NB4 (cell line): ENCODE measurements around the gene SCAF1.

Experiments
- DNase-seq: peaks from one replicate; pipeline ENCODE4 v3.0.0; 2010; ENCODE audit warnings: low read depth
- H3K4me3 ChIP-seq: one replicate; pipeline ENCODE4 v1.5.1; 2011; ENCODE audit warnings: mild to moderate bottlenecking, low read depth, low read length, moderate library complexity
- MYC ChIP-seq: IDR thresholded peaks from 2 replicates; pipeline ENCODE4 v1.6.1; 2011; ENCODE audit warnings: low read depth, low read length
- POLR2A ChIP-seq: IDR thresholded peaks from 2 replicates; pipeline ENCODE4 v1.6.1; 2011; ENCODE audit warnings: mild to moderate bottlenecking; ENCODE audit not compliant: insufficient read length; ENCODE audit errors: extremely low read depth
- TF ChIP-seq, protein P1 (sequence below): IDR thresholded peaks from one replicate; pipeline ENCODE4 v1.5.1; 2012; ENCODE audit warnings: low read depth, low read length
- TF ChIP-seq, protein P2 (sequence below): IDR thresholded peaks from 2 replicates; pipeline ENCODE4 v1.6.1; 2011; ENCODE audit warnings: low read depth, low read length

SCAF1 gene

GRCh38 chr19:49701271-49701786 lies 59.3 kb downstream of the SCAF1 start:
- no peak overlapping the region for H3K4me3 ChIP-seq
- TF ChIP-seq POLR2A, result no peak
- TF ChIP-seq MYC, result no peak
- TF ChIP-seq, protein P1, sequence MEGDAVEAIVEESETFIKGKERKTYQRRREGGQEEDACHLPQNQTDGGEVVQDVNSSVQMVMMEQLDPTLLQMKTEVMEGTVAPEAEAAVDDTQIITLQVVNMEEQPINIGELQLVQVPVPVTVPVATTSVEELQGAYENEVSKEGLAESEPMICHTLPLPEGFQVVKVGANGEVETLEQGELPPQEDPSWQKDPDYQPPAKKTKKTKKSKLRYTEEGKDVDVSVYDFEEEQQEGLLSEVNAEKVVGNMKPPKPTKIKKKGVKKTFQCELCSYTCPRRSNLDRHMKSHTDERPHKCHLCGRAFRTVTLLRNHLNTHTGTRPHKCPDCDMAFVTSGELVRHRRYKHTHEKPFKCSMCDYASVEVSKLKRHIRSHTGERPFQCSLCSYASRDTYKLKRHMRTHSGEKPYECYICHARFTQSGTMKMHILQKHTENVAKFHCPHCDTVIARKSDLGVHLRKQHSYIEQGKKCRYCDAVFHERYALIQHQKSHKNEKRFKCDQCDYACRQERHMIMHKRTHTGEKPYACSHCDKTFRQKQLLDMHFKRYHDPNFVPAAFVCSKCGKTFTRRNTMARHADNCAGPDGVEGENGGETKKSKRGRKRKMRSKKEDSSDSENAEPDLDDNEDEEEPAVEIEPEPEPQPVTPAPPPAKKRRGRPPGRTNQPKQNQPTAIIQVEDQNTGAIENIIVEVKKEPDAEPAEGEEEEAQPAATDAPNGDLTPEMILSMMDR, result no peak
- TF ChIP-seq, protein P2, sequence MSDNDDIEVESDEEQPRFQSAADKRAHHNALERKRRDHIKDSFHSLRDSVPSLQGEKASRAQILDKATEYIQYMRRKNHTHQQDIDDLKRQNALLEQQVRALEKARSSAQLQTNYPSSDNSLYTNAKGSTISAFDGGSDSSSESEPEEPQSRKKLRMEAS, result no peak

DNA sequence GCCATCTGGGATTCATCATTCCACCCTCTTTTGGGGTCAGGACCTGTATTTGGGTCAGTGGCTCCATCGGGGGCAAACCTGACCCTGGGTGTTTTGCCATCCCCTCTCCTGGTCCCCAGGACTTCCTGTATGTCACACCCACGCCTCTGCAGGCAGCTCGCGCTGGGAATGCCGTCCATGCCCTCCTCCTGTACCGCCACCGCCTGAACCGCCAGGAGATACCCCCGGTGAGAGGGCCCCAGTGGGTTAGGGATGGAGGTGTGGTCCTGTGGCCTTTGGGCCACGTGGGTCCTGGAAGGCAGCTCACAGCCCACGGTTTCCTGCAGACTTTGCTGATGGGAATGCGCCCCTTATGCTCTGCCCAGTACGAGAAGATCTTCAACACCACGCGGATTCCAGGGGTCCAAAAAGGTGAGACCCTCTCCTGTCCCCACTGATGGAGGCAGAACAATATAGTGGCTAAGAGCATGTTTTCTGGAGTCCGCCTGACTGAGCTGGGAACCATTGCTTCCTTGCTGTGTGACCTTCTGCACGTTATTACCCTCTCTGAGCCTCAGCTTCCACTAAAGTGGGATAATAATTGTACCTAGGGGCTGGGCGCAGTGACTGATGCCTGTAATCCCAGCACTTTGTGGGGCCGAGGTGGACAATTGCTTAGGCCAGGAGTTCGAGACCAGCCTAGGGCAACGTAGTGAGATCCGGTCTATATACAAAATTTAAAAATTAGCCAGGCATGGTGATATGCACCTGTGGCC lies 63.1 kb downstream of the SCAF1 start:
- TF ChIP-seq POLR2A (no peak), MYC (no peak)
- TF ChIP-seq, protein P2, result no peak
- TF ChIP-seq, protein P1, result no peak
- no peak overlapping the region for H3K4me3 ChIP-seq
- no peak for DNase-seq

More at GRCh38 chr19:49701271-49701786, 59.3 kb downstream of the SCAF1 start:
- no peak for DNase-seq

DNA sequence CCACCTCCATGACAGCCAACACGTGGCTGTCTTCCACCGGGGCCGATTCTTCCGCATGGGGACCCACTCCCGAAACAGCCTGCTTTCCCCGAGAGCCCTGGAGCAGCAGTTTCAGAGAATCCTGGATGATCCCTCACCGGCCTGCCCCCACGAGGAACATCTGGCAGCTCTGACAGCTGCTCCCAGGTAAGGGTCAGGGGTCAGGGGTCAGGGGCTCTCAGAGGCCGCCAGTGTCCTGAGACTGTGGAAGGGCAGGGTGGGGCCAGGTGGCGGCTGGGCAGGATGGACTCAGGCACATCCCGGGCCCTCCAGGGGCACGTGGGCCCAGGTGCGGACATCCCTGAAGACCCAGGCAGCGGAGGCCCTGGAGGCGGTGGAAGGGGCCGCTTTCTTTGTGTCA lies 63.9 kb downstream of the SCAF1 start:
- no peak for DNase-seq
- TF ChIP-seq POLR2A, result no peak
- H3K4me3 ChIP-seq, result no peak overlapping the region
